Right lobe of liver (tissue), 4 donors: ENCODE data around the gene NAA50.
A peak's percentile ranks its signal among the peaks of the same experiment; 100 is the strongest.

Experiments
- POLR2A ChIP-seq: fragments of 450-650 bp; IDR thresholded peaks from one replicate; pipeline ENCODE4 v1.6.1; 2017; ENCODE audit warnings: antibody characterized with exemption, mild to moderate bottlenecking
- TF ChIP-seq, protein P1 (sequence below), 4 donors: fragments of 200-600 bp in 3 of 4; fragments of 450-650 bp in 1 of 4; IDR thresholded peaks; one replicate each; pipeline versions ENCODE4 v1.5.1 to v1.8.0; 2016 to 2022; ENCODE audit warnings: antibody characterized with exemption in 4 of 4, mild to moderate bottlenecking in 2 of 4
- donor health status: DM: no; HTN: no; CAD: no.
- donor health status: DM: no; HTN: no; CAD: no.
- donor health status: DM: no; HTN: yes; CAD: no.

DNA sequence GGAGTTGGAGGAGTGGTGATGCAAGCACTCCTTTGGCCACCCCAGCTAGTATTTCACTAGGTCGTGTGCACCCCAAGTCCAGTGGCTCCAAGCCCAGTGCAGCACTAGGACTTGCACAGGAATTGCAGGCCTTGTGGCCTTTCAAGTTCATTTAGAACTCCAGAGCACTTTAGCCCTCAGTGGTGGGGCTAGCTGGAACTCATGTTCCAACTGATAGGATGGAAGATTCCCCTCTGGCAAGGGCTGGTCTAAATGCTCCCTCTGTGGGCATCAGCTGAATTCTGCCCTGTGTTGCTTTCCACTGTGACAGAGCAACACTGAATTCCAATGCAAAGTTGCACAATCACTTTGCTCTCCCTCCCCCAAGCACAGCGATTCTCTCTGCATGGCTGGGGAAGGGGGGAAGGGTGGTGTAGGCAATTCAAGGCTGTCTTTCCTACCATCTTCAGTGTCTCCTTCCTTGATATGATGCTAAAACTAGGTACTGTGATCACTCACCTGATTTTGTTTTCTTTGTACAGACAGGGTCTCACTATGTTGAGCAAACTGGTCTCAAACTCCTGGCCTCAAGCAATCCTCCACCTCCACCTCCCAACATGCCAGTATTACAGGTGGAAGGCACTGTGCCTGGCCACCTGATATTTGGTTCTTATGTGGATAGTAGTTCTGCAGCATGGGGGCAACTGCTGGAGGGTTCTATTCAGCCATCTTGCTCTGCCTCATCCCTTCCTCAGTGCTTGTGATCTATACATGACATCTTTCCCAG lies 59.9 kb downstream of the NAA50 start:
- TF ChIP-seq, protein P1, sequence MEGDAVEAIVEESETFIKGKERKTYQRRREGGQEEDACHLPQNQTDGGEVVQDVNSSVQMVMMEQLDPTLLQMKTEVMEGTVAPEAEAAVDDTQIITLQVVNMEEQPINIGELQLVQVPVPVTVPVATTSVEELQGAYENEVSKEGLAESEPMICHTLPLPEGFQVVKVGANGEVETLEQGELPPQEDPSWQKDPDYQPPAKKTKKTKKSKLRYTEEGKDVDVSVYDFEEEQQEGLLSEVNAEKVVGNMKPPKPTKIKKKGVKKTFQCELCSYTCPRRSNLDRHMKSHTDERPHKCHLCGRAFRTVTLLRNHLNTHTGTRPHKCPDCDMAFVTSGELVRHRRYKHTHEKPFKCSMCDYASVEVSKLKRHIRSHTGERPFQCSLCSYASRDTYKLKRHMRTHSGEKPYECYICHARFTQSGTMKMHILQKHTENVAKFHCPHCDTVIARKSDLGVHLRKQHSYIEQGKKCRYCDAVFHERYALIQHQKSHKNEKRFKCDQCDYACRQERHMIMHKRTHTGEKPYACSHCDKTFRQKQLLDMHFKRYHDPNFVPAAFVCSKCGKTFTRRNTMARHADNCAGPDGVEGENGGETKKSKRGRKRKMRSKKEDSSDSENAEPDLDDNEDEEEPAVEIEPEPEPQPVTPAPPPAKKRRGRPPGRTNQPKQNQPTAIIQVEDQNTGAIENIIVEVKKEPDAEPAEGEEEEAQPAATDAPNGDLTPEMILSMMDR (IDR thresholded peaks at IDR 0.05): peak in 2 of 4 donors; percentile 12 to 25
- TF ChIP-seq POLR2A: no peak
